Measurements from ENCODE around the gene TNNC2.

GRCh38 chr20:45813006-45813340 is 14.1 kb downstream of the TNNC2 start:
- no peak for TF ChIP-seq POLR2A (IDR thresholded peaks at IDR 0.05)
- no peak for TF ChIP-seq CTCF (IDR thresholded peaks at IDR 0.05)

All from Peyer's patch (tissue), 4 donors.